IMR-90 (cell line): ENCODE results near the gene DCTN1. TPM values are rescaled to one million over a fixed set of nuclear protein-coding genes. Genes with fewer than 3 reads are reported as not detected.

Experiments
- ATAC-seq: fragments of 200-7000 bp; cut with Tn5 transposase; 2 replicates; pipeline ENCODE4 v1.9.1; 2020; ENCODE audit warnings: low read depth, mild to moderate bottlenecking, moderate library complexity
- BruUV-seq: library from RNA; stranded (reverse); fragments of 400-500 nt; replicated peaks from 2 replicates; lab custom pipeline; 2021; lab: Mats Ljungman, UMichigan
- CTCF ChIA-PET: fragments of 300-600 bp; formaldehyde crosslinking; extraction: SDS; loops from one replicate; lab custom pipeline; 2021; ENCODE audit warnings: antibody characterized with exemption; lab: Yijun Ruan, JAX
- POLR2A ChIA-PET: fragments of 300-600 bp; sonication (Branson Sonifier 250); formaldehyde crosslinking; loops from one replicate; lab custom pipeline; 2022; ENCODE audit warnings: antibody characterized with exemption; ENCODE audit not compliant: unreplicated experiment; lab: Charles Lee
- DNase-seq: peaks from one replicate; pipeline ENCODE4 v3.0.0; 2013
- H2AFZ ChIP-seq: replicated peaks from 2 replicates; pipeline ENCODE3; 2013; ENCODE audit warnings: low read length, mild to moderate bottlenecking; ENCODE audit not compliant: poor library complexity
- H2AK5ac ChIP-seq: 2 replicates; pipeline ENCODE4 v1.6.1; 2013; ENCODE audit warnings: low read depth, low read length, inconsistent platforms
- H2AK9ac ChIP-seq: replicated peaks from 2 replicates; pipeline ENCODE3; 2013; ENCODE audit warnings: mild to moderate bottlenecking, low read depth, low read length, moderate library complexity; ENCODE audit not compliant: poor library complexity
- H2BK120ac ChIP-seq: 2 replicates; pipeline ENCODE4 v1.6.1; 2013; ENCODE audit warnings: low read depth, low read length, inconsistent platforms
- H2BK15ac ChIP-seq: 3 replicates; pipeline ENCODE4 v1.6.1; 2013; ENCODE audit warnings: low read depth, low read length, inconsistent platforms
- H2BK20ac ChIP-seq: 2 replicates; pipeline ENCODE4 v1.6.1; 2013; ENCODE audit warnings: low read depth, mild to moderate bottlenecking, inconsistent platforms, low read length, moderate library complexity
- H2BK5ac ChIP-seq: 2 replicates; pipeline ENCODE4 v1.6.1; 2013; ENCODE audit warnings: mild to moderate bottlenecking, low read depth, low read length, inconsistent platforms; ENCODE audit not compliant: poor library complexity, severe bottlenecking
- H3K14ac ChIP-seq: replicated peaks from 2 replicates; pipeline ENCODE4 v1.6.1; 2013; ENCODE audit warnings: low read depth, low read length, inconsistent platforms
- H3K18ac ChIP-seq: 2 replicates; pipeline ENCODE4 v1.6.1; 2013; ENCODE audit warnings: low read depth, low read length, control low read depth
- H3K23ac ChIP-seq: 2 replicates; pipeline ENCODE4 v1.6.1; 2013; ENCODE audit warnings: low read depth, low read length, inconsistent platforms
- H3K27ac ChIP-seq: 2 replicates; pipeline ENCODE4 v1.5.1; 2013; ENCODE audit warnings: mild to moderate bottlenecking, control low read depth, low read length; ENCODE audit not compliant: insufficient read depth
- H3K27me3 ChIP-seq: 2 replicates; pipeline ENCODE4 v1.6.1; 2013; ENCODE audit warnings: low read length; ENCODE audit not compliant: control insufficient read depth, insufficient read depth
- H3K36me3 ChIP-seq: 2 replicates; pipeline ENCODE4 v1.6.1; 2013; ENCODE audit warnings: low read length, mixed read lengths; ENCODE audit not compliant: control insufficient read depth, insufficient read depth
- H3K4ac ChIP-seq: 2 replicates; pipeline ENCODE4 v1.6.1; 2013; ENCODE audit warnings: low read depth, low read length, inconsistent platforms
- H3K4me1 ChIP-seq: 2 replicates; pipeline ENCODE4 v1.6.1; 2013; ENCODE audit warnings: low read length, mixed read lengths; ENCODE audit not compliant: control insufficient read depth, insufficient read depth
- H3K4me2 ChIP-seq: 2 replicates; pipeline ENCODE4 v1.6.1; 2013; ENCODE audit warnings: low read depth, mild to moderate bottlenecking, control low read depth, low read length, moderate library complexity
- H3K4me3 ChIP-seq: 2 replicates; pipeline ENCODE4 v1.5.1; 2013; ENCODE audit warnings: low read depth, mild to moderate bottlenecking, control low read depth, low read length, moderate library complexity; ENCODE audit not compliant: insufficient read depth
- H3K56ac ChIP-seq: 2 replicates; pipeline ENCODE4 v1.6.1; 2013; ENCODE audit warnings: low read length, inconsistent platforms; ENCODE audit not compliant: insufficient read depth; ENCODE audit errors: extremely low read depth
- H3K79me1 ChIP-seq, 2 experiments: 2 replicates each; pipeline ENCODE4 v1.6.1; 2013; ENCODE audit warnings: low read length in 2 of 2, inconsistent platforms in 1 of 2, low read depth in 1 of 2
- H3K9ac ChIP-seq: 2 replicates; pipeline ENCODE4 v1.6.1; 2013; ENCODE audit warnings: low read depth, low read length, control low read depth
- H3K9me1 ChIP-seq: 2 replicates; pipeline ENCODE4 v1.6.1; 2013; ENCODE audit warnings: low read length, inconsistent platforms; ENCODE audit not compliant: insufficient read depth
- H3K9me3 ChIP-seq: 2 replicates; pipeline ENCODE4 v1.6.1; 2013; ENCODE audit warnings: low read length; ENCODE audit not compliant: control insufficient read depth, insufficient read depth
- H4K20me1 ChIP-seq: 2 replicates; pipeline ENCODE4 v1.6.1; 2013; ENCODE audit warnings: low read length, inconsistent platforms; ENCODE audit not compliant: insufficient read depth
- H4K5ac ChIP-seq: 2 replicates; pipeline ENCODE4 v1.6.1; 2013; ENCODE audit warnings: mild to moderate bottlenecking, low read depth, low read length, control low read depth
- H4K8ac ChIP-seq, 2 experiments: 2 replicates each; pipeline ENCODE4 v1.6.1; 2013; ENCODE audit warnings: low read depth in 2 of 2, low read length in 2 of 2, control low read depth in 1 of 2, inconsistent platforms in 1 of 2
- H4K91ac ChIP-seq: 2 replicates; pipeline ENCODE4 v1.6.1; 2013; ENCODE audit warnings: low read depth, low read length, inconsistent platforms; ENCODE audit not compliant: insufficient read depth
- CEBPB ChIP-seq: IDR thresholded peaks from 2 replicates; pipeline ENCODE4 v1.6.1; 2012; ENCODE audit warnings: low read depth, low read length, improper control_type of control experiment
- FOS ChIP-seq: fragments of 150-350 bp; IDR thresholded peaks from 2 replicates; pipeline ENCODE4 v1.6.1; 2016; ENCODE audit warnings: low read depth, low read length
- MAFK ChIP-seq: IDR thresholded peaks from 2 replicates; pipeline ENCODE4 v1.6.1; 2012; ENCODE audit warnings: low read depth, low read length, improper control_type of control experiment
- MAZ ChIP-seq: IDR thresholded peaks from 2 replicates; pipeline ENCODE4 v1.6.1; 2012; ENCODE audit warnings: low read depth, mild to moderate bottlenecking, low read length, improper control_type of control experiment, moderate library complexity, borderline replicate concordance
- NFE2L2 ChIP-seq: fragments of 150-350 bp; IDR thresholded peaks from 2 replicates; pipeline ENCODE4 v1.6.1; 2016; ENCODE audit warnings: low read depth, mild to moderate bottlenecking, low read length
- WGBS, 2 experiments: methylation state at CpG; one replicate each; pipeline versions ENCODE4 v1.1.5 to v1.1.7; 2013; ENCODE audit warnings: missing lambda C conversion rate in 2 of 2; ENCODE audit not compliant: insufficient read length in 1 of 2; ENCODE audit errors: extremely low coverage in 2 of 2; 5-methylcytosine and 5-hydroxymethylcytosine counted together
- dilution Hi-C: fragments of 300-500 bp; cut with HindIII; formaldehyde crosslinking; loops from one replicate; pipeline ENCODE4 v1.14.3; 2018; ENCODE audit warnings: low sequenced_read_pairs; ENCODE audit not compliant: unreplicated experiment
- in situ Hi-C: fragments of 300-500 bp; cut with MboI; formaldehyde crosslinking; loops from 3 replicates; pipeline ENCODE4 v1.14.3; 2019; ENCODE audit warnings: low sequenced_read_pairs, inconsistent platforms, mixed read lengths
- intact Hi-C: fragments of 100-400 bp; cut with micrococcal nuclease; formaldehyde crosslinking; loops from 2 replicates; pipeline ENCODE4 v1.10.0; 2022
- polyA plus RNA-seq, 3 experiments: library from polyadenylated mRNA; depleted of rRNA; stranded (reverse); fragments of >200 nt; gene quantifications; 2 replicates each; pipeline ENCODE4 v1.2.3, GENCODE V29; 2012; ENCODE audit warnings: low replicate concordance in 1 of 3
- total RNA-seq: library from RNA; depleted of rRNA; stranded (reverse); fragments of >200 nt; gene quantifications from 2 replicates; pipeline ENCODE4 v1.2.3, GENCODE V29; 2012
- TF ChIP-seq, protein P1 (sequence below): conservative IDR thresholded peaks from 2 replicates; pipeline ENCODE4 v1.5.1; 2012; ENCODE audit warnings: mild to moderate bottlenecking, low read depth, low read length, improper control_type of control experiment

Gene DCTN1
- total and polyA plus RNA-seq, 2 of the 4 experiments (the other 2 are of a cell fraction), result 136 to 204 TPM

DNA sequence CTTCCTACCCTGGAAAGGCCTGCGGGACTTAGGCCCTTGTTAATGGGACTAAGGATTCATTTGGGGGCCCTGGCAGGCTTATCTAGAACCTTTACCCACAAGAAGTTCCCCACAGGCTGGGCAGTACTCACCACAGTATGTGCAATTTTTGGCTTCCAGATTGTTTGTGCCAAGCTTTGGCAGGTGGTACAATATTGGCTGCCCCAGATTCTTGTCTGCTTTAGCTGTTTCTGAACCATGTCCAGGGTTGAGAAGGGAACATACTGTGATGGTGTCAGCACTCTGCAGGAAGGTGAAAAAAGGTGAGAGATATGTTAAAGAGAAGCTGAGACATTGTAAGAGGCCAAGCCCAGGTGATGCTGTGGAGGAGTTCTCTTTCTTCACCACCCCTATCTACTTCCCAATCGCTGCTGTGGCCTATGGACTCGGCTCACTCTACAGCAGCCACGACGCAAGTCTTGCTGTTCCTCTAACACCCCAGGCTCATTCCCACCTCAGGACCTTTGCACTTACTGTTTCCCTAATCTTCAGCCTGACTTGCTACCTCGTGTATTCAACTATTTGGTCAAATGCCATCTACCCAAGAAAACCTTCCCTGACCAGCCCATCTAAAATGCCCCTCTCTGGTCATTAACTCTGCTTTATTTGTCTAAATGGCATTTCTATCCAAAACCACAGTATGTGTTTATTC is 46.1 kb downstream of the DCTN1 start:
- H3K56ac ChIP-seq, result no peak overlapping the region
- no peak overlapping the region for H3K14ac ChIP-seq
- no TSS peak for BruUV-seq
- no peak overlapping the region for H3K9ac ChIP-seq
- no peak overlapping the region for H3K27ac ChIP-seq
- no peak overlapping the region for H3K4ac ChIP-seq
- DNase-seq, result no peak
- H3K4me2 ChIP-seq, result no peak overlapping the region
- H3K18ac ChIP-seq, result no peak overlapping the region
- TF ChIP-seq MAZ (no peak), CEBPB (no peak), NFE2L2 (no peak), FOS (no peak), MAFK (no peak)
- TF ChIP-seq, protein P1, sequence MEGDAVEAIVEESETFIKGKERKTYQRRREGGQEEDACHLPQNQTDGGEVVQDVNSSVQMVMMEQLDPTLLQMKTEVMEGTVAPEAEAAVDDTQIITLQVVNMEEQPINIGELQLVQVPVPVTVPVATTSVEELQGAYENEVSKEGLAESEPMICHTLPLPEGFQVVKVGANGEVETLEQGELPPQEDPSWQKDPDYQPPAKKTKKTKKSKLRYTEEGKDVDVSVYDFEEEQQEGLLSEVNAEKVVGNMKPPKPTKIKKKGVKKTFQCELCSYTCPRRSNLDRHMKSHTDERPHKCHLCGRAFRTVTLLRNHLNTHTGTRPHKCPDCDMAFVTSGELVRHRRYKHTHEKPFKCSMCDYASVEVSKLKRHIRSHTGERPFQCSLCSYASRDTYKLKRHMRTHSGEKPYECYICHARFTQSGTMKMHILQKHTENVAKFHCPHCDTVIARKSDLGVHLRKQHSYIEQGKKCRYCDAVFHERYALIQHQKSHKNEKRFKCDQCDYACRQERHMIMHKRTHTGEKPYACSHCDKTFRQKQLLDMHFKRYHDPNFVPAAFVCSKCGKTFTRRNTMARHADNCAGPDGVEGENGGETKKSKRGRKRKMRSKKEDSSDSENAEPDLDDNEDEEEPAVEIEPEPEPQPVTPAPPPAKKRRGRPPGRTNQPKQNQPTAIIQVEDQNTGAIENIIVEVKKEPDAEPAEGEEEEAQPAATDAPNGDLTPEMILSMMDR, result no peak
- no peaks in the 10 kb centered on the region for H3K36me3 ChIP-seq
- H2BK5ac ChIP-seq, result no peak overlapping the region
- H2BK15ac ChIP-seq, result no peak overlapping the region
- H4K91ac ChIP-seq, result no peak overlapping the region
- CTCF ChIA-PET, result interaction anchor here (0.6 to 3.4 kb wide), 20 partner anchors 9 to 510 kb away, joined by 3 to 34 read pairs (median 5); no protein-coding TSS in a partner anchor
- no peak overlapping the region for H3K23ac ChIP-seq
- no peak overlapping the region for H2AFZ ChIP-seq
- H4K8ac ChIP-seq, result no peak overlapping the region
- H3K4me3 ChIP-seq, result no peak overlapping the region
- H3K9me1 ChIP-seq, result peaks cover 4% of the 10 kb centered on the region; the same call in 1 of the 2 replicates
- dilution Hi-C loops, result no loop called here
- H3K4me1 ChIP-seq, result no peaks in the 10 kb centered on the region
- no peaks in the 10 kb centered on the region for H3K9me3 ChIP-seq
- intact Hi-C loops, result loop anchor here (5.0 kb wide), 1 partner anchor 58 kb away; no protein-coding TSS in a partner anchor
- no peaks in the 10 kb centered on the region for H3K79me1 ChIP-seq
- in situ Hi-C loops, result loop anchor here (25.0 kb wide), 1 partner anchor 522 kb away; no protein-coding TSS in a partner anchor
- POLR2A ChIA-PET, result no interaction called here
- H2AK9ac ChIP-seq, result no peak overlapping the region
- peaks cover 12% of the 10 kb centered on the region for H3K27me3 ChIP-seq
- no peak overlapping the region for H2BK120ac ChIP-seq
- H2AK5ac ChIP-seq, result no peak overlapping the region
- no peak for ATAC-seq
- H4K20me1 ChIP-seq, result no peaks in the 10 kb centered on the region
- no peak overlapping the region for H4K5ac ChIP-seq
- WGBS, 2 experiments, result 80% methylated on average over 1 of the region's 6 CpGs; no CpG with 5 or more reads in 1 of the 2 experiments
- no peak overlapping the region for H2BK20ac ChIP-seq
